Naive thymus-derived CD4-positive, alpha-beta T cell (primary cell): ENCODE measurements around the gene PEDS1. TPM values are rescaled to one million over a fixed set of nuclear protein-coding genes. Genes with fewer than 3 reads are reported as not detected.

Source experiments
- ATAC-seq: fragments of 150-1000 bp; cut with Tn5 transposase; 2 replicates; pipeline ENCODE4 v1.10.0; 2021; ENCODE audit warnings: mild to moderate bottlenecking, moderate library complexity
- CTCF ChIA-PET: fragments of 350-600 bp; sonication (Branson Sonifier 250); formaldehyde crosslinking; loops from one replicate; lab custom pipeline; 2021; ENCODE audit warnings: antibody characterized with exemption; lab: Charles Lee
- POLR2A ChIA-PET: fragments of 350-600 bp; sonication (Branson Sonifier 250); formaldehyde crosslinking; loops from one replicate; lab custom pipeline; 2021; ENCODE audit warnings: antibody characterized with exemption, inconsistent platforms; lab: Charles Lee
- DNase-seq, 9 donors: peaks; one replicate each; pipeline versions ENCODE4 v3.0.0 to v3.0.0-alpha.2; 2020 to 2022; ENCODE audit warnings: mixed read lengths in 1 of 9
- H3K27ac ChIP-seq: one replicate; pipeline ENCODE4 v1.7.0; 2013; ENCODE audit warnings: mild to moderate bottlenecking, low read depth, low read length, moderate library complexity
- H3K27me3 ChIP-seq, 2 donors: one replicate each; pipeline ENCODE4 v1.7.0; 2013; ENCODE audit warnings: low read length in 2 of 2, mild to moderate bottlenecking in 2 of 2, moderate library complexity in 2 of 2; ENCODE audit not compliant: control insufficient read depth in 2 of 2, insufficient read depth in 2 of 2
- H3K36me3 ChIP-seq, 3 experiments: 1 replicate in 2 of 3; 2 replicates in 1 of 3; pipeline ENCODE4 v1.7.0; 2013; ENCODE audit warnings: low read length in 3 of 3, mild to moderate bottlenecking in 3 of 3, moderate library complexity in 1 of 3; ENCODE audit not compliant: insufficient read depth in 3 of 3, control insufficient read depth in 2 of 3
- H3K4me1 ChIP-seq, 2 donors: one replicate each; pipeline ENCODE4 v1.7.0; 2013; ENCODE audit warnings: low read length in 2 of 2, mild to moderate bottlenecking in 2 of 2, moderate library complexity in 1 of 2; ENCODE audit not compliant: control insufficient read depth in 2 of 2, insufficient read depth in 2 of 2
- H3K4me3 ChIP-seq: 2 replicates; pipeline ENCODE4 v1.7.0; 2013; ENCODE audit warnings: mild to moderate bottlenecking, low read length
- H3K9me3 ChIP-seq, 3 experiments: 1 replicate in 2 of 3; 2 replicates in 1 of 3; pipeline ENCODE4 v1.7.0; 2013; ENCODE audit warnings: low read length in 3 of 3; ENCODE audit not compliant: control insufficient read depth in 2 of 3
- H3K27ac Mint-ChIP-seq, 9 donors: one replicate each; pipeline ENCODE4 v1.8.0; 2020 to 2022; ENCODE audit warnings: mixed read lengths in 9 of 9, mild to moderate bottlenecking in 8 of 9, moderate library complexity in 5 of 9, inconsistent platforms in 2 of 9
- H3K27me3 Mint-ChIP-seq, 5 donors: one replicate each; pipeline ENCODE4 v1.8.0; 2021 to 2022; ENCODE audit warnings: mixed read lengths in 5 of 5, mild to moderate bottlenecking in 1 of 5
- H3K36me3 Mint-ChIP-seq, 5 donors: one replicate each; pipeline ENCODE4 v1.8.0; 2020 to 2022; ENCODE audit warnings: mixed read lengths in 5 of 5, mild to moderate bottlenecking in 3 of 5, inconsistent platforms in 1 of 5
- H3K4me1 Mint-ChIP-seq, 7 donors: one replicate each; pipeline ENCODE4 v1.8.0; 2020 to 2022; ENCODE audit warnings: mixed read lengths in 7 of 7, mild to moderate bottlenecking in 3 of 7, inconsistent platforms in 1 of 7
- H3K4me3 Mint-ChIP-seq, 10 donors: one replicate each; pipeline ENCODE4 v1.8.0; 2020 to 2022; ENCODE audit warnings: mild to moderate bottlenecking in 10 of 10, mixed read lengths in 10 of 10, moderate library complexity in 6 of 10, inconsistent platforms in 2 of 10
- H3K9me3 Mint-ChIP-seq, 11 donors: one replicate each; pipeline ENCODE4 v1.8.0; 2020 to 2022; ENCODE audit warnings: mixed read lengths in 11 of 11, mild to moderate bottlenecking in 4 of 11, inconsistent platforms in 1 of 11, moderate library complexity in 1 of 11
- intact Hi-C, 2 donors: fragments of 100-400 bp; cut with micrococcal nuclease; formaldehyde crosslinking; loops; one replicate each; pipeline ENCODE4 v1.15.1; 2023
- polyA plus RNA-seq, 2 donors: library from polyadenylated mRNA; unstranded; fragments of 300-500 nt; fragmentation: Illumina TruSeq; gene quantifications; one replicate each; pipeline ENCODE4 v1.2.3, GENCODE V29; 2021
- total RNA-seq, 6 experiments: library from RNA in 5 of 6; stranded (reverse) in 5 of 6; gene quantifications; 1 replicate in 5 of 6; 2 replicates in 1 of 6; pipeline ENCODE4 v1.2.3 and lab custom pipeline; 2021 to 2026

The PEDS1 gene
- total and polyA plus RNA-seq, 7 experiments from 2014 or later, result 16.0 to 29.3 (median 20.8) TPM

- ChIA-PET CTCF (no interaction called here), POLR2A (no interaction called here)
- Mint-ChIP-seq H3K27ac (no peak overlapping the region), H3K27me3 (peaks cover 0 to 1% (median 0%) of the 10 kb centered on the region in 5 donors), H3K4me1 (peaks cover 13 to 44% (median 24%) of the 10 kb centered on the region in 7 donors), H3K9me3 (peaks cover 0 to 5% (median 0%) of the 10 kb centered on the region in 11 donors), H3K4me3 (no peak overlapping the region), H3K36me3 (peaks cover 0 to 14% (median 8%) of the 10 kb centered on the region in 5 donors)
- no peak overlapping the region for H3K4me3 ChIP-seq
- DNase-seq, result no peak
- intact Hi-C loops, result no loop called here
- no peaks in the 10 kb centered on the region for H3K27me3 ChIP-seq
- H3K36me3 ChIP-seq, result no peaks in the 10 kb centered on the region
- ATAC-seq, result no peak
- H3K9me3 ChIP-seq, result no peaks in the 10 kb centered on the region
- peaks cover 3 to 14% of the 10 kb centered on the region in 2 donors for H3K4me1 ChIP-seq
- H3K27ac ChIP-seq, result no peak overlapping the region
These were observed 44.7 kb upstream of the PEDS1 start for GRCh38 chr20:50198180-50198666.

GRCh38 chr20:50197463-50198179 is 44.1 kb upstream of the PEDS1 start:
- Histone ChIP-seq H3K4me3 (no peak overlapping the region), H3K4me1 (peaks cover 9 to 20% of the 10 kb centered on the region in 2 donors)
- ATAC-seq, result peak; percentile 20

GRCh38 chr20:50196896-50197295 is 43.4 kb upstream of the PEDS1 start:
- H3K4me1 ChIP-seq, result peaks cover 11 to 21% of the 10 kb centered on the region in 2 donors
- no peak for DNase-seq
- H3K27me3 ChIP-seq, result no peaks in the 10 kb centered on the region
- Mint-ChIP-seq H3K4me3 (peak overlapping the region in 1 of 10 donors; percentile 38), H3K4me1 (peaks cover 24 to 42% (median 29%) of the 10 kb centered on the region in 7 donors), H3K36me3 (peaks cover 0 to 14% (median 8%) of the 10 kb centered on the region in 5 donors), H3K27me3 (no peaks in the 10 kb centered on the region), H3K9me3 (peaks cover 0 to 5% (median 0%) of the 10 kb centered on the region in 11 donors), H3K27ac (no peak overlapping the region)
- intact Hi-C loops, result no loop called here
- H3K4me3 ChIP-seq, result no peak overlapping the region
- H3K9me3 ChIP-seq, result no peaks in the 10 kb centered on the region
- ATAC-seq, result no peak
- CTCF ChIA-PET, result no interaction called here
- no peaks in the 10 kb centered on the region for H3K36me3 ChIP-seq
- POLR2A ChIA-PET, result no interaction called here
- no peak overlapping the region for H3K27ac ChIP-seq

More at GRCh38 chr20:50197463-50198179, 44.1 kb upstream of the PEDS1 start:
- Mint-ChIP-seq H3K36me3 (peaks cover 0 to 14% (median 8%) of the 10 kb centered on the region in 5 donors), H3K4me1 (peaks cover 19 to 44% (median 26%) of the 10 kb centered on the region in 7 donors), H3K9me3 (peaks cover 0 to 5% (median 0%) of the 10 kb centered on the region in 11 donors), H3K4me3 (no peak overlapping the region), H3K27me3 (no peaks in the 10 kb centered on the region), H3K27ac (no peak overlapping the region)
- Histone ChIP-seq H3K27ac (no peak overlapping the region), H3K36me3 (no peaks in the 10 kb centered on the region), H3K9me3 (no peaks in the 10 kb centered on the region), H3K27me3 (no peaks in the 10 kb centered on the region)
- POLR2A ChIA-PET, result no interaction called here
- CTCF ChIA-PET, result no interaction called here
- intact Hi-C loops, result no loop called here
- DNase-seq, result no peak

GRCh38 chr20:50196248-50196647 is 42.7 kb upstream of the PEDS1 start:
- Mint-ChIP-seq H3K27ac (peak overlapping the region in 2 of 9 donors; percentile 24 to 62), H3K27me3 (no peaks in the 10 kb centered on the region), H3K36me3 (peaks cover 0 to 13% (median 8%) of the 10 kb centered on the region in 5 donors), H3K4me1 (peaks cover 24 to 42% (median 29%) of the 10 kb centered on the region in 7 donors), H3K9me3 (peaks cover 0 to 5% (median 0%) of the 10 kb centered on the region in 11 donors), H3K4me3 (no peak overlapping the region)
- Histone ChIP-seq H3K9me3 (no peaks in the 10 kb centered on the region), H3K4me3 (no peak overlapping the region), H3K4me1 (peaks cover 11 to 21% of the 10 kb centered on the region in 2 donors), H3K27ac (no peak overlapping the region), H3K27me3 (no peaks in the 10 kb centered on the region), H3K36me3 (no peaks in the 10 kb centered on the region)
- ATAC-seq (no peak), DNase-seq (no peak)
- ChIA-PET POLR2A (no interaction called here), CTCF (no interaction called here)
- intact Hi-C loops, result no loop called here

GRCh38 chr20:50195524-50196120 is 42.1 kb upstream of the PEDS1 start:
- Mint-ChIP-seq H3K27me3 (no peaks in the 10 kb centered on the region), H3K4me1 (peaks cover 24 to 42% (median 29%) of the 10 kb centered on the region in 7 donors), H3K4me3 (no peak overlapping the region), H3K36me3 (peaks cover 0 to 9% (median 8%) of the 10 kb centered on the region in 5 donors), H3K9me3 (peaks cover 0 to 5% (median 0%) of the 10 kb centered on the region in 11 donors), H3K27ac (peak overlapping the region in 4 of 9 donors; percentile 24 to 67 (median 55))
- peaks cover 11 to 21% of the 10 kb centered on the region in 2 donors for H3K4me1 ChIP-seq
- no peaks in the 10 kb centered on the region for H3K36me3 ChIP-seq
- no peak overlapping the region for H3K4me3 ChIP-seq
- no peaks in the 10 kb centered on the region for H3K9me3 ChIP-seq
- ChIA-PET POLR2A (no interaction called here), CTCF (interaction anchor here (1.1 kb wide), 1 partner anchor 269 kb away, joined by 3 read pairs; no protein-coding TSS in a partner anchor)
- no peak overlapping the region for H3K27ac ChIP-seq
- ATAC-seq (no peak), DNase-seq (no peak)
- no peaks in the 10 kb centered on the region for H3K27me3 ChIP-seq
- intact Hi-C loops, result no loop called here

GRCh38 chr20:50194831-50195523 is 41.5 kb upstream of the PEDS1 start:
- H3K27me3 Mint-ChIP-seq, result no peaks in the 10 kb centered on the region
- peaks cover 11 to 21% of the 10 kb centered on the region in 2 donors for H3K4me1 ChIP-seq
- POLR2A ChIA-PET, result no interaction called here
- H3K4me3 ChIP-seq, result no peak overlapping the region
- CTCF ChIA-PET, result interaction anchor here (1.1 kb wide), 1 partner anchor 269 kb away, joined by 3 read pairs; no protein-coding TSS in a partner anchor
- H3K9me3 ChIP-seq, result no peaks in the 10 kb centered on the region
- peak overlapping the region in 5 of 9 donors; percentile 30 to 79 (median 38) for H3K27ac Mint-ChIP-seq
- peaks cover 0 to 2% (median 0%) of the 10 kb centered on the region in 11 donors for H3K9me3 Mint-ChIP-seq
- H3K36me3 Mint-ChIP-seq, result peaks cover 0 to 8% (median 7%) of the 10 kb centered on the region in 5 donors
- ATAC-seq (no peak), DNase-seq (no peak)
- peak overlapping the region in 4 of 10 donors; percentile 7 to 93 (median 38) for H3K4me3 Mint-ChIP-seq
- H3K4me1 Mint-ChIP-seq, result peaks cover 24 to 42% (median 29%) of the 10 kb centered on the region in 7 donors
- H3K36me3 ChIP-seq, result no peaks in the 10 kb centered on the region
- no peaks in the 10 kb centered on the region for H3K27me3 ChIP-seq
- H3K27ac ChIP-seq, result no peak overlapping the region
- intact Hi-C loops, result loop anchor here in 1 of 2 donors (5.0 kb wide), 2 partner anchors 383 to 597 kb away; partner anchors contain the start of gene SLC9A8
